ENCODE data around the gene FOXD1.

DNA sequence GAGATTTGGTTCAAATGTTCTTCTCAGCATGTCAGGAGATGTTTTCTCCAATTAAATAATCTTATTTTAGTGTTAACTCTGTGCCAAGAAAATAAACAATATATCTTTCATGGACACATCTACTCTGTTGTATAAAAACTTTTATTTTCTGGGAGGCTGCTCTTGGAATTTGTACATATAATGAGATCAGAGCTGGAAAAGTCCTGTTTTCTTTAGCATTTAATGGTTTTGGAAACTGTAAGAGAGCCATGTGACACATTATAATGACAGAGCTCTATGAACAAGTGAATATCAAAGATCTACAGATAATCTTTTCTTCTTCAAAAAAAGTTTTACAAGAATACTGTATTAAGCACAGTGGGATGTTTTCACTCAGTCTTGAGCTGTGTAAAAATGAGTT, 48.8 kb downstream of the FOXD1 start:
- TF ChIP-seq, protein P1, sequence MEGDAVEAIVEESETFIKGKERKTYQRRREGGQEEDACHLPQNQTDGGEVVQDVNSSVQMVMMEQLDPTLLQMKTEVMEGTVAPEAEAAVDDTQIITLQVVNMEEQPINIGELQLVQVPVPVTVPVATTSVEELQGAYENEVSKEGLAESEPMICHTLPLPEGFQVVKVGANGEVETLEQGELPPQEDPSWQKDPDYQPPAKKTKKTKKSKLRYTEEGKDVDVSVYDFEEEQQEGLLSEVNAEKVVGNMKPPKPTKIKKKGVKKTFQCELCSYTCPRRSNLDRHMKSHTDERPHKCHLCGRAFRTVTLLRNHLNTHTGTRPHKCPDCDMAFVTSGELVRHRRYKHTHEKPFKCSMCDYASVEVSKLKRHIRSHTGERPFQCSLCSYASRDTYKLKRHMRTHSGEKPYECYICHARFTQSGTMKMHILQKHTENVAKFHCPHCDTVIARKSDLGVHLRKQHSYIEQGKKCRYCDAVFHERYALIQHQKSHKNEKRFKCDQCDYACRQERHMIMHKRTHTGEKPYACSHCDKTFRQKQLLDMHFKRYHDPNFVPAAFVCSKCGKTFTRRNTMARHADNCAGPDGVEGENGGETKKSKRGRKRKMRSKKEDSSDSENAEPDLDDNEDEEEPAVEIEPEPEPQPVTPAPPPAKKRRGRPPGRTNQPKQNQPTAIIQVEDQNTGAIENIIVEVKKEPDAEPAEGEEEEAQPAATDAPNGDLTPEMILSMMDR (IDR thresholded peaks at IDR 0.05; ENCODE audit: poor library complexity), result no peak
- TF ChIP-seq EZH2 (IDR thresholded peaks at IDR 0.05; ENCODE audit: borderline replicate concordance), result no peak

All from hepatocyte (in vitro differentiated cells).